ENCODE data around the gene CMTM5.
A peak's percentile ranks its signal among the peaks of the same experiment; 100 is the strongest.
"Not testable (repeated sequence)": the region's sequence is repeated elsewhere in the genome, so short reads cannot be mapped to it uniquely, and the experiment has no call there.

Gene CMTM5

GRCh38 chr14:23398348-23398747, 21.5 kb downstream of the CMTM5 start:
- DNase-seq (ENCODE audit: low read depth, low spot score) = no peak

- no peak for DNase-seq (ENCODE audit: low read depth, low spot score)
Observed at GRCh38 chr14:23399136-23399535, 22.3 kb downstream of the CMTM5 start.

- no peak for DNase-seq (ENCODE audit: low read depth, low spot score)
Observed at GRCh38 chr14:23399591-23399990, 22.7 kb downstream of the CMTM5 start.

GRCh38 chr14:23400496-23401149, 23.8 kb downstream of the CMTM5 start:
- DNase-seq (ENCODE audit: low read depth, low spot score) = not testable (repeated sequence)

GRCh38 chr14:23401291-23401690, 24.4 kb downstream of the CMTM5 start:
- no peak for DNase-seq (ENCODE audit: low read depth, low spot score)

GRCh38 chr14:23402296-23403138, 25.7 kb downstream of the CMTM5 start:
- DNase-seq (ENCODE audit: low read depth, low spot score) = peak; percentile 31

- DNase-seq (ENCODE audit: low read depth, low spot score) = no peak
Observed at GRCh38 chr14:23403139-23403438, 26.2 kb downstream of the CMTM5 start.

GRCh38 chr14:23403908-23404307, 27.1 kb downstream of the CMTM5 start:
- DNase-seq (ENCODE audit: low read depth, low spot score) = no peak

GRCh38 chr14:23404331-23404900, 27.6 kb downstream of the CMTM5 start:
- DNase-seq (ENCODE audit: low read depth, low spot score) = no peak

- DNase-seq (ENCODE audit: low read depth, low spot score) = no peak
Observed at GRCh38 chr14:23405096-23405495, 28.2 kb downstream of the CMTM5 start.

- no peak for DNase-seq (ENCODE audit: low read depth, low spot score)
Observed at GRCh38 chr14:23405516-23406025, 28.7 kb downstream of the CMTM5 start.

GRCh38 chr14:23406244-23406643, 29.4 kb downstream of the CMTM5 start:
- no peak for DNase-seq (ENCODE audit: low read depth, low spot score)

GRCh38 chr14:23406725-23407355, 30.0 kb downstream of the CMTM5 start:
- no peak for DNase-seq (ENCODE audit: low read depth, low spot score)

- DNase-seq (ENCODE audit: low read depth, low spot score) = no peak
Observed at GRCh38 chr14:23407516-23408306, 30.9 kb downstream of the CMTM5 start, which contains the start of gene MYH6. Gene MYH6, minus strand, starts transcription at chr14:23408273. Its CDS starts 1,050 bp downstream, at chr14:23407223.

GRCh38 chr14:23408307-23408630, 31.4 kb downstream of the CMTM5 start:
- DNase-seq (ENCODE audit: low read depth, low spot score) = peak; percentile 17

GRCh38 chr14:23409475-23409874, 32.6 kb downstream of the CMTM5 start:
- DNase-seq (ENCODE audit: low read depth, low spot score) = no peak

GRCh38 chr14:23409966-23410635, 33.3 kb downstream of the CMTM5 start:
- no peak for DNase-seq (ENCODE audit: low read depth, low spot score)

GRCh38 chr14:23411563-23412525, 35.0 kb downstream of the CMTM5 start:
- DNase-seq (ENCODE audit: low read depth, low spot score) = no peak

GRCh38 chr14:23413681-23414080, 36.8 kb downstream of the CMTM5 start:
- no peak for DNase-seq (ENCODE audit: low read depth, low spot score)

- no peak for DNase-seq (ENCODE audit: low read depth, low spot score)
Observed at GRCh38 chr14:23414254-23414653, 37.4 kb downstream of the CMTM5 start.
